ENCODE results near the gene GJB6. TPM values are rescaled to one million over a fixed set of nuclear protein-coding genes. Genes with fewer than 3 reads are reported as not detected.

The GJB6 gene
- total RNA-seq, 1 donor, result not detected

GRCh38 chr13:20188667-20189553 is 43.2 kb downstream of the GJB6 start:
- H2AFZ ChIP-seq (ENCODE audit: low read length), result no peak overlapping the region
- TF ChIP-seq CTCF (IDR thresholded peaks at IDR 0.05; ENCODE audit: extremely low read depth, low read depth, low read length), result no peak
- no peak overlapping the region for H3K4me2 ChIP-seq (ENCODE audit: insufficient read depth, low read length)
- H3K36me3 ChIP-seq (ENCODE audit: insufficient read depth, low read length), result no peaks in the 10 kb centered on the region
- H4K20me1 ChIP-seq (ENCODE audit: insufficient read depth, low read length), result no peaks in the 10 kb centered on the region
- H3K27me3 ChIP-seq (ENCODE audit: insufficient read depth, low read length), result peaks cover 39% of the 10 kb centered on the region
- peaks cover 18% of the 10 kb centered on the region for H3K4me1 ChIP-seq (ENCODE audit: insufficient read depth, low read length)
- DNase-seq (ENCODE audit: insufficient read length, low spot score, missing footprints), result no peak
- H3K79me2 ChIP-seq (ENCODE audit: insufficient read depth, low read length), result no peaks in the 10 kb centered on the region
- no peak overlapping the region for H3K4me3 ChIP-seq (ENCODE audit: insufficient read depth, low read length)
- H3K9me3 ChIP-seq (ENCODE audit: low read depth, low read length), result no peaks in the 10 kb centered on the region
- H3K27ac ChIP-seq (ENCODE audit: low read depth, low read length), result no peak overlapping the region

DNA sequence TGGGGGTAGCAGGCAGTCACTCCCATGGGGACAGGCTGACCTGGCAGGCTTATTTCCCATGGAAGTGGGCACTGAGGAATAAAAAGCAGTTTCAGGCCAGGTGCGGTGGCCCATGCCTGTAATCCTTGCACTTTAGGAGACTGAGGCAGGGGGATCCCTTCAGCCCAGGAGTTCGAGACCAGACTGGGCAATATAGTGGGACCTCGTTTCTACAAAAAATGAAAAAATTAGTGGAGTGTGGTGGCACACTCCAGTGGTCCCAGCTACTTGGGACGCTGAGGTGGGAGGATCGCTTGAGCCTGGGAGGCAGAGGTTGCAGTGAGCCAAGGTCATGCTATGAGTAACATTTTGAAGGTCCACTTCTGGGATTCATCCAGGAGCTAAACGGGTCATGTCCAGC is 45.3 kb downstream of the GJB6 start:
- TF ChIP-seq CTCF (IDR thresholded peaks at IDR 0.05; ENCODE audit: extremely low read depth, low read depth, low read length), result no peak
- H3K36me3 ChIP-seq (ENCODE audit: insufficient read depth, low read length), result no peaks in the 10 kb centered on the region
- no peaks in the 10 kb centered on the region for H4K20me1 ChIP-seq (ENCODE audit: insufficient read depth, low read length)
- H2AFZ ChIP-seq (ENCODE audit: low read length), result no peak overlapping the region
- H3K4me3 ChIP-seq (ENCODE audit: insufficient read depth, low read length), result no peak overlapping the region
- peaks cover 25% of the 10 kb centered on the region for H3K27me3 ChIP-seq (ENCODE audit: insufficient read depth, low read length)
- no peak overlapping the region for H3K4me2 ChIP-seq (ENCODE audit: insufficient read depth, low read length)
- no peak for DNase-seq (ENCODE audit: insufficient read length, low spot score, missing footprints)
- H3K79me2 ChIP-seq (ENCODE audit: insufficient read depth, low read length), result no peaks in the 10 kb centered on the region
- no peak overlapping the region for H3K27ac ChIP-seq (ENCODE audit: low read depth, low read length)
- peaks cover 14% of the 10 kb centered on the region for H3K4me1 ChIP-seq (ENCODE audit: insufficient read depth, low read length)
- H3K9me3 ChIP-seq (ENCODE audit: low read depth, low read length), result no peaks in the 10 kb centered on the region

- DNase-seq (ENCODE audit: insufficient read length, low spot score, missing footprints), result no peak
- Histone ChIP-seq H4K20me1 (ENCODE audit: insufficient read depth, low read length) (no peaks in the 10 kb centered on the region), H3K36me3 (ENCODE audit: insufficient read depth, low read length) (no peaks in the 10 kb centered on the region), H3K27me3 (ENCODE audit: insufficient read depth, low read length) (peaks cover 30% of the 10 kb centered on the region), H3K4me1 (ENCODE audit: insufficient read depth, low read length) (peaks cover 5% of the 10 kb centered on the region), H3K9me3 (ENCODE audit: low read depth, low read length) (no peaks in the 10 kb centered on the region), H3K4me3 (ENCODE audit: insufficient read depth, low read length) (no peak overlapping the region), H3K4me2 (ENCODE audit: insufficient read depth, low read length) (no peak overlapping the region), H3K79me2 (ENCODE audit: insufficient read depth, low read length) (no peaks in the 10 kb centered on the region), H3K27ac (ENCODE audit: low read depth, low read length) (no peak overlapping the region), H2AFZ (ENCODE audit: low read length) (no peak overlapping the region)
- no peak for TF ChIP-seq CTCF (IDR thresholded peaks at IDR 0.05; ENCODE audit: extremely low read depth, low read depth, low read length)
Observed at GRCh38 chr13:20185366-20186056, 46.6 kb downstream of the GJB6 start.

- Histone ChIP-seq H2AFZ (ENCODE audit: low read length) (no peak overlapping the region), H3K4me1 (ENCODE audit: insufficient read depth, low read length) (no peaks in the 10 kb centered on the region), H3K27ac (ENCODE audit: low read depth, low read length) (no peak overlapping the region), H3K36me3 (ENCODE audit: insufficient read depth, low read length) (no peaks in the 10 kb centered on the region), H4K20me1 (ENCODE audit: insufficient read depth, low read length) (no peaks in the 10 kb centered on the region), H3K9me3 (ENCODE audit: low read depth, low read length) (no peaks in the 10 kb centered on the region), H3K79me2 (ENCODE audit: insufficient read depth, low read length) (no peaks in the 10 kb centered on the region), H3K27me3 (ENCODE audit: insufficient read depth, low read length) (peaks cover 59% of the 10 kb centered on the region), H3K4me3 (ENCODE audit: insufficient read depth, low read length) (no peak overlapping the region), H3K4me2 (ENCODE audit: insufficient read depth, low read length) (no peak overlapping the region)
- TF ChIP-seq CTCF (IDR thresholded peaks at IDR 0.05; ENCODE audit: extremely low read depth, low read depth, low read length), result peak; percentile 90
- DNase-seq (ENCODE audit: insufficient read length, low spot score, missing footprints), result peak; percentile 93
Observed at GRCh38 chr13:20182231-20182846, 49.8 kb downstream of the GJB6 start.
